SK-N-SH (cell line): ENCODE results near the gene HOPX. TPM values are rescaled to one million over a fixed set of nuclear protein-coding genes. Genes with fewer than 3 reads are reported as not detected.

Experiments
- CTCF ChIA-PET: fragments of 300-600, 350-600 bp; formaldehyde crosslinking; extraction: SDS; loops from one replicate; lab custom pipeline; 2021; lab: Yijun Ruan, JAX
- POLR2A ChIA-PET: fragments of 350-600 bp; sonication (Branson Sonifier 250); formaldehyde crosslinking; extraction: SDS; loops from one replicate; lab custom pipeline; 2020; ENCODE audit warnings: antibody characterized with exemption, inconsistent platforms; lab: Yijun Ruan, JAX
- DNase-seq: peaks from one replicate; pipeline ENCODE4 v3.0.0; 2012
- H2AFZ ChIP-seq: fragments of 200-600 bp; sonication (generic); 2 replicates; pipeline ENCODE4 v1.8.1; 2016; ENCODE audit warnings: antibody characterized with exemption, mild to moderate bottlenecking, low read depth
- H3F3A ChIP-seq: fragments of 200-600 bp; sonication (generic); replicated peaks from 2 replicates; pipeline ENCODE3; 2016; ENCODE audit warnings: antibody characterized with exemption, mild to moderate bottlenecking; ENCODE audit not compliant: insufficient read depth
- H3K27ac ChIP-seq, 2 experiments: fragments of 200-500 bp in 1 of 2; fragments of 200-600 bp in 1 of 2; sonication (Bioruptor generic) in 1 of 2; sonication (generic), shearing (Covaris generic) in 1 of 2; 2 replicates each; pipeline versions ENCODE4 v1.5.1 to v1.6.1; 2014 to 2016; ENCODE audit warnings: low read depth in 2 of 2, inconsistent platforms in 1 of 2, low read length in 1 of 2, mild to moderate bottlenecking in 1 of 2, mixed read lengths in 1 of 2
- H3K27me3 ChIP-seq: fragments of 200-600 bp; sonication (generic), shearing (Covaris generic); 2 replicates; pipeline ENCODE4 v1.6.1; 2016; ENCODE audit warnings: mixed run types; ENCODE audit not compliant: insufficient read depth
- H3K36me3 ChIP-seq, 2 experiments: fragments of 200-500 bp in 1 of 2; fragments of 200-600 bp in 1 of 2; sonication (Bioruptor generic) in 1 of 2; sonication (generic) in 1 of 2; replicated peaks in 1 of 2; 2 replicates each; pipeline versions ENCODE3 to v1.5.1; 2014 to 2016; ENCODE audit warnings: low read length in 1 of 2, mild to moderate bottlenecking in 1 of 2; ENCODE audit not compliant: insufficient read depth in 2 of 2, control insufficient read depth in 1 of 2
- H3K4me1 ChIP-seq, 2 experiments: fragments of 200-500 bp in 1 of 2; fragments of 200-600 bp in 1 of 2; sonication (Bioruptor generic) in 1 of 2; sonication (generic), shearing (Covaris generic) in 1 of 2; 2 replicates each; pipeline versions ENCODE4 v1.5.1 to v1.6.1; 2014 to 2016; ENCODE audit warnings: low read depth in 1 of 2, low read length in 1 of 2, mixed run types in 1 of 2; ENCODE audit not compliant: insufficient read depth in 2 of 2, control insufficient read depth in 1 of 2
- H3K4me2 ChIP-seq: fragments of 200-600 bp; sonication (generic), shearing (Covaris generic); 2 replicates; pipeline ENCODE4 v1.6.1; 2017; ENCODE audit warnings: mixed run types
- H3K4me3 ChIP-seq, 2 experiments: fragments of 200-500 bp in 1 of 2; fragments of 200-600 bp in 1 of 2; sonication (Bioruptor generic) in 1 of 2; sonication (generic), shearing (Covaris generic) in 1 of 2; 2 replicates each; pipeline versions ENCODE4 v1.5.1 to v1.8.1; 2014 to 2016; ENCODE audit warnings: low read depth in 2 of 2, inconsistent platforms in 1 of 2, low read length in 1 of 2, mild to moderate bottlenecking in 1 of 2, mixed read lengths in 1 of 2, moderate library complexity in 1 of 2
- H3K79me2 ChIP-seq: fragments of 200-600 bp; sonication (generic); 2 replicates; pipeline ENCODE4 v1.8.1; 2017; ENCODE audit warnings: mild to moderate bottlenecking; ENCODE audit not compliant: insufficient read depth
- H3K9ac ChIP-seq: fragments of 200-600 bp; sonication (generic); 2 replicates; pipeline ENCODE4 v1.6.1; 2017; ENCODE audit warnings: mixed run types
- H3K9me2 ChIP-seq: fragments of 200-600 bp; sonication (generic); 2 replicates; pipeline ENCODE4 v1.6.1; 2017; ENCODE audit warnings: mixed run types
- H3K9me3 ChIP-seq: fragments of 200-600 bp; sonication (generic); 2 replicates; pipeline ENCODE4 v1.6.1; 2017; ENCODE audit warnings: mixed run types, mild to moderate bottlenecking, moderate library complexity
- H4K20me1 ChIP-seq: fragments of 200-600 bp; sonication (generic); 2 replicates; pipeline ENCODE4 v1.6.1; 2017; ENCODE audit warnings: mild to moderate bottlenecking, mixed run types; ENCODE audit not compliant: insufficient read depth
- CTCF ChIP-seq: fragments of 200-600 bp; sonication (generic); IDR thresholded peaks from 2 replicates; pipeline ENCODE4 v1.6.1; 2017; ENCODE audit warnings: antibody characterized with exemption, mild to moderate bottlenecking, moderate library complexity
- FOSL2 ChIP-seq: IDR thresholded peaks from 2 replicates; pipeline ENCODE4 v1.4.0; 2012; ENCODE audit warnings: low read depth, mild to moderate bottlenecking, moderate library complexity, borderline replicate concordance
- FOXJ3 ChIP-seq: sonication (generic); formaldehyde crosslinking; IDR thresholded peaks from 2 replicates; pipeline ENCODE4 v1.5.1; 2020; ENCODE audit warnings: mild to moderate bottlenecking, missing genetic modification reagents
- GABPA ChIP-seq: IDR thresholded peaks from 2 replicates; pipeline ENCODE4 v1.4.0; 2012; ENCODE audit warnings: low read depth, mild to moderate bottlenecking
- GATA2 ChIP-seq: sonication (generic); formaldehyde crosslinking; IDR thresholded peaks from 2 replicates; pipeline ENCODE4 v1.5.0; 2020; ENCODE audit warnings: mild to moderate bottlenecking, missing genetic modification reagents
- IRF3 ChIP-seq: fragments of 150-350 bp; IDR thresholded peaks from 2 replicates; pipeline ENCODE4 v1.6.1; 2016; ENCODE audit warnings: mild to moderate bottlenecking, low read depth, low read length
- JUND ChIP-seq: IDR thresholded peaks from 2 replicates; pipeline ENCODE4 v1.4.0; 2012
- MAX ChIP-seq: IDR thresholded peaks from 2 replicates; pipeline ENCODE4 v1.4.0; 2012; ENCODE audit warnings: low read depth
- MXI1 ChIP-seq: IDR thresholded peaks from 2 replicates; pipeline ENCODE4 v1.6.1; 2012; ENCODE audit warnings: mild to moderate bottlenecking, low read depth, low read length, improper control_type of control experiment
- NRF1 ChIP-seq: IDR thresholded peaks from 2 replicates; pipeline ENCODE4 v1.6.1; 2012; ENCODE audit warnings: low read depth, mild to moderate bottlenecking, low read length
- PBX3 ChIP-seq: IDR thresholded peaks from 2 replicates; pipeline ENCODE4; 2012
- RAD21 ChIP-seq: IDR thresholded peaks from 2 replicates; pipeline ENCODE4 v1.6.1; 2012; ENCODE audit warnings: mild to moderate bottlenecking, low read length
- RXRA ChIP-seq: IDR thresholded peaks from 2 replicates; pipeline ENCODE4 v1.4.0; 2012; ENCODE audit warnings: low read depth, mild to moderate bottlenecking, borderline replicate concordance
- SMC3 ChIP-seq: IDR thresholded peaks from 2 replicates; pipeline ENCODE4 v1.6.1; 2012; ENCODE audit warnings: low read depth, low read length, improper control_type of control experiment
- TAF1 ChIP-seq: IDR thresholded peaks from 2 replicates; pipeline ENCODE4 v1.6.1; 2012; ENCODE audit warnings: low read depth, mild to moderate bottlenecking, low read length, moderate library complexity, borderline replicate concordance
- TCF12 ChIP-seq: IDR thresholded peaks from 2 replicates; pipeline ENCODE4 v1.4.0; 2012
- TEAD4 ChIP-seq: IDR thresholded peaks from 2 replicates; pipeline ENCODE4 v1.4.0; 2012; ENCODE audit warnings: mild to moderate bottlenecking, borderline replicate concordance; ENCODE audit not compliant: insufficient read depth
- ZBTB33 ChIP-seq: IDR thresholded peaks from 2 replicates; pipeline ENCODE4 v1.4.0; 2012; ENCODE audit warnings: low read depth, borderline replicate concordance
- WGBS: methylation state at CpG from one replicate; pipeline ENCODE4 v1.1.6; 2017; ENCODE audit warnings: low lambda C conversion rate; 5-methylcytosine and 5-hydroxymethylcytosine counted together
- polyA plus RNA-seq, 3 experiments: library from polyadenylated mRNA; depleted of rRNA; stranded (reverse); fragments of >200 nt; gene quantifications; 2 replicates each; pipeline ENCODE4 v1.2.3, GENCODE V29; 2012

The HOPX gene
- polyA plus RNA-seq, 1 of the 3 experiments (the other 2 are of a cell fraction): 0.05 TPM

GRCh38 chr4:56626963-56627362 lies 54.1 kb downstream of the HOPX start:
- WGBS: 23% methylated on average over 2 of the region's 2 CpGs

More at GRCh38 chr4:56626963-56627362, 54.1 kb downstream of the HOPX start:
- Histone ChIP-seq H3K4me1 (peaks cover 0 to 12% of the 10 kb centered on the region in 2 experiments; a peak in 1 of 4 replicates), H3K9ac (no peak overlapping the region), H3K4me2 (no peak overlapping the region), H3K27me3 (no peaks in the 10 kb centered on the region; the same call in 1 of the 2 replicates), H3K36me3 (no peaks in the 10 kb centered on the region), H2AFZ (no peak overlapping the region), H3K79me2 (no peaks in the 10 kb centered on the region), H3K9me3 (no peaks in the 10 kb centered on the region), H3K9me2 (no peaks in the 10 kb centered on the region), H4K20me1 (no peaks in the 10 kb centered on the region; the same call in 1 of the 2 replicates), H3F3A (peaks cover 17% of the 10 kb centered on the region), H3K4me3 (no peak overlapping the region), H3K27ac (no peak overlapping the region)
- DNase-seq: no peak
- TF ChIP-seq MAX: no peak
- TF ChIP-seq ZBTB33: no peak
- TF ChIP-seq TCF12: no peak
- TF ChIP-seq TAF1: no peak
- no peak for TF ChIP-seq RXRA
- TF ChIP-seq CTCF: peak; percentile 21; the same call in 1 of the 2 replicates
- no peak for TF ChIP-seq GATA2 (CRISPR knock-in tag)
- no peak for TF ChIP-seq NRF1
- TF ChIP-seq PBX3: no peak
- TF ChIP-seq FOSL2: no peak
- TF ChIP-seq IRF3: no peak
- peak; percentile 27 for TF ChIP-seq RAD21
- no peak for TF ChIP-seq SMC3
- no peak for TF ChIP-seq FOXJ3 (CRISPR knock-in tag)
- TF ChIP-seq JUND: no peak
- TF ChIP-seq MXI1: no peak
- no peak for TF ChIP-seq TEAD4
- TF ChIP-seq GABPA: no peak
- ChIA-PET POLR2A (no interaction called here), CTCF (interaction anchor here (1.0 to 2.1 kb wide), 4 partner anchors 8 to 173 kb away, joined by 3 to 6 read pairs (median 4); no protein-coding TSS in a partner anchor)
